H1 (cell line): ENCODE data around the gene ZNF317. TPM values are rescaled to one million over a fixed set of nuclear protein-coding genes. Genes with fewer than 3 reads are reported as not detected.

Experiments used
- CTCF ChIA-PET: fragments of 300-600 bp; sonication (Branson Sonifier 250); formaldehyde crosslinking; loops from one replicate; lab custom pipeline; 2021; ENCODE audit not compliant: partially characterized antibody; lab: Charles Lee
- POLR2A ChIA-PET: fragments of 300-600 bp; sonication (Branson Sonifier 250); formaldehyde crosslinking; loops from one replicate; lab custom pipeline; 2021; ENCODE audit warnings: inconsistent platforms; ENCODE audit not compliant: partially characterized antibody; lab: Charles Lee
- DNase-seq, 2 experiments: peaks; one replicate each; pipeline versions ENCODE4 v3.0.0 to v3.0.0-alpha.2; 2010 to 2022; ENCODE audit warnings: low spot score in 2 of 2, low read depth in 1 of 2, mixed read lengths in 1 of 2
- FAIRE-seq: peaks from 2 replicates; lab custom pipeline; 2011; peaks lifted over from hg19 to GRCh38; lab: Jason Lieb, UNC
- H2AFZ ChIP-seq: 2 replicates; pipeline ENCODE4 v1.8.1; 2012; ENCODE audit warnings: low read length, inconsistent platforms
- H2AK5ac ChIP-seq: 2 replicates; pipeline ENCODE4 v1.6.1; 2013; ENCODE audit warnings: low read depth, low read length
- H2BK120ac ChIP-seq: replicated peaks from 2 replicates; pipeline ENCODE3; 2013; ENCODE audit warnings: low read depth, low read length, inconsistent platforms
- H2BK12ac ChIP-seq: 2 replicates; pipeline ENCODE4 v1.6.1; 2013; ENCODE audit warnings: low read depth, low read length
- H2BK15ac ChIP-seq: 2 replicates; pipeline ENCODE4 v1.6.1; 2013; ENCODE audit warnings: low read length
- H2BK20ac ChIP-seq: 2 replicates; pipeline ENCODE4 v1.6.1; 2013; ENCODE audit warnings: low read length
- H2BK5ac ChIP-seq: 2 replicates; pipeline ENCODE4 v1.6.1; 2013; ENCODE audit warnings: low read depth, low read length
- H3K14ac ChIP-seq: 2 replicates; pipeline ENCODE4 v1.6.1; 2013; ENCODE audit warnings: inconsistent platforms; ENCODE audit not compliant: insufficient read length
- H3K18ac ChIP-seq: 2 replicates; pipeline ENCODE4 v1.6.1; 2013; ENCODE audit warnings: low read length; ENCODE audit errors: extremely low read depth
- H3K23ac ChIP-seq: 2 replicates; pipeline ENCODE4 v1.6.1; 2013; ENCODE audit warnings: inconsistent platforms; ENCODE audit not compliant: insufficient read length
- H3K23me2 ChIP-seq: 2 replicates; pipeline ENCODE4 v1.6.1; 2013; ENCODE audit warnings: low read depth, low read length
- H3K27ac ChIP-seq: 2 replicates; pipeline ENCODE4 v1.6.1; 2011; ENCODE audit warnings: low read depth, low read length, inconsistent platforms
- H3K27me3 ChIP-seq, 4 experiments: replicated peaks in 1 of 4; 1 replicate in 1 of 4; 2 replicates in 3 of 4; pipeline versions ENCODE4 v1.6.1 to v1.8.1; 2011 to 2013; ENCODE audit warnings: low read length in 3 of 4, mild to moderate bottlenecking in 3 of 4, inconsistent platforms in 2 of 4, mixed read lengths in 2 of 4, moderate library complexity in 1 of 4; ENCODE audit not compliant: control insufficient read depth in 3 of 4, insufficient read depth in 3 of 4; ENCODE audit errors: extremely low read depth in 1 of 4
- H3K36me3 ChIP-seq, 4 experiments: 2 replicates each; pipeline versions ENCODE4 v1.6.1 to v1.8.1; 2011 to 2013; ENCODE audit warnings: mild to moderate bottlenecking in 4 of 4, low read length in 3 of 4, moderate library complexity in 2 of 4, control low read depth in 1 of 4, inconsistent platforms in 1 of 4; ENCODE audit not compliant: insufficient read depth in 4 of 4, control insufficient read depth in 2 of 4
- H3K4ac ChIP-seq: replicated peaks from 2 replicates; pipeline ENCODE3; 2013; ENCODE audit warnings: low read length, low read depth, mixed read lengths, inconsistent platforms; ENCODE audit not compliant: insufficient read length
- H3K4me1 ChIP-seq, 4 experiments: replicated peaks in 1 of 4; 1 replicate in 1 of 4; 2 replicates in 3 of 4; pipeline versions ENCODE4 v1.6.1 to v1.8.1; 2011 to 2013; ENCODE audit warnings: low read length in 3 of 4, inconsistent platforms in 2 of 4, mixed read lengths in 1 of 4; ENCODE audit not compliant: insufficient read depth in 4 of 4, control insufficient read depth in 3 of 4
- H3K4me2 ChIP-seq, 2 experiments: 2 replicates each; pipeline versions ENCODE4 v1.6.1 to v1.8.1; 2011 to 2013; ENCODE audit warnings: low read depth in 2 of 2, low read length in 2 of 2, control low read depth in 1 of 2, inconsistent platforms in 1 of 2, mild to moderate bottlenecking in 1 of 2; ENCODE audit not compliant: insufficient read depth in 1 of 2
- H3K4me3 ChIP-seq, 4 experiments: fragments of 200-600, 300-600 bp in 1 of 4; sonication (generic), shearing (Covaris generic), sonication (Bioruptor Twin) in 1 of 4; 2 replicates each; pipeline versions ENCODE4 v1.5.1 to v1.8.1; 2011 to 2016; ENCODE audit warnings: low read length in 4 of 4, low read depth in 3 of 4, control low read depth in 2 of 4, inconsistent platforms in 2 of 4, mild to moderate bottlenecking in 2 of 4, mixed read lengths in 1 of 4, moderate library complexity in 1 of 4; ENCODE audit not compliant: insufficient read depth in 2 of 4; ENCODE audit errors: extremely low read depth in 1 of 4
- H3K56ac ChIP-seq: replicated peaks from 2 replicates; pipeline ENCODE3; 2013; ENCODE audit warnings: low read depth, mild to moderate bottlenecking, mixed read lengths, low read length, inconsistent platforms; ENCODE audit not compliant: insufficient read length
- H3K79me1 ChIP-seq: 2 replicates; pipeline ENCODE4 v1.6.1; 2013; ENCODE audit warnings: low read depth, low read length, control low read depth
- H3K79me2 ChIP-seq, 2 experiments: 2 replicates each; pipeline versions ENCODE4 v1.6.1 to v1.8.1; 2012 to 2013; ENCODE audit warnings: low read length in 2 of 2, mild to moderate bottlenecking in 2 of 2, inconsistent platforms in 1 of 2; ENCODE audit not compliant: insufficient read depth in 2 of 2, control insufficient read depth in 1 of 2
- H3K9ac ChIP-seq, 4 experiments: replicated peaks in 1 of 4; 1 replicate in 1 of 4; 2 replicates in 3 of 4; pipeline versions ENCODE4 v1.6.1 to v1.8.1; 2011 to 2013; ENCODE audit warnings: low read depth in 3 of 4, low read length in 3 of 4, control low read depth in 2 of 4, mild to moderate bottlenecking in 2 of 4, moderate library complexity in 2 of 4, inconsistent platforms in 1 of 4; ENCODE audit errors: extremely low read depth in 1 of 4
- H3K9me3 ChIP-seq, 2 experiments: 2 replicates each; pipeline versions ENCODE4 v1.6.1 to v1.8.1; 2012 to 2013; ENCODE audit warnings: mild to moderate bottlenecking in 2 of 2, moderate library complexity in 2 of 2, control low read depth in 1 of 2, inconsistent platforms in 1 of 2, low read depth in 1 of 2, low read length in 1 of 2, mixed read lengths in 1 of 2; ENCODE audit not compliant: insufficient read depth in 2 of 2
- H4K20me1 ChIP-seq, 2 experiments: replicated peaks in 1 of 2; 2 replicates each; pipeline versions ENCODE3 to v1.8.1; 2011 to 2013; ENCODE audit warnings: inconsistent platforms in 2 of 2, low read length in 2 of 2, mild to moderate bottlenecking in 1 of 2; ENCODE audit not compliant: insufficient read depth in 2 of 2, control insufficient read depth in 1 of 2
- H4K5ac ChIP-seq: 2 replicates; pipeline ENCODE4 v1.6.1; 2013; ENCODE audit warnings: low read length, low read depth, mixed read lengths, inconsistent platforms; ENCODE audit not compliant: insufficient read length
- H4K8ac ChIP-seq: 2 replicates; pipeline ENCODE4 v1.8.0; 2013; ENCODE audit warnings: mild to moderate bottlenecking, moderate library complexity, low read length, inconsistent platforms; ENCODE audit not compliant: insufficient read depth; ENCODE audit errors: extremely low read depth
- H4K91ac ChIP-seq: replicated peaks from 2 replicates; pipeline ENCODE3; 2013; ENCODE audit warnings: low read length, mixed read lengths, inconsistent platforms; ENCODE audit not compliant: insufficient read length
- BCL11A ChIP-seq, 2 experiments: IDR thresholded peaks; one replicate each; pipeline ENCODE4 v1.6.1; 2011; ENCODE audit warnings: low read depth in 2 of 2, low read length in 2 of 2, mild to moderate bottlenecking in 2 of 2
- SUZ12 ChIP-seq: fragments of 200-600 bp; sonication (generic); IDR thresholded peaks from 2 replicates; pipeline ENCODE4 v1.6.1; 2012; ENCODE audit warnings: mild to moderate bottlenecking, inconsistent platforms, low read length, moderate library complexity, mixed read lengths
- WGBS, 2 experiments: shearing (Covaris generic) in 1 of 2; methylation state at CpG; one replicate each; pipeline versions ENCODE4 v1.1.6 to v1.1.7; 2013 to 2015; ENCODE audit warnings: low lambda C conversion rate in 2 of 2, mixed read lengths in 2 of 2, inconsistent platforms in 1 of 2, low coverage in 1 of 2, missing lambda C conversion rate in 1 of 2; ENCODE audit not compliant: insufficient replicate concordance in 2 of 2, insufficient coverage in 1 of 2, insufficient read length in 1 of 2; ENCODE audit errors: extremely low coverage in 1 of 2, missing lambda C conversion rate in 1 of 2; 5-methylcytosine and 5-hydroxymethylcytosine counted together
- polyA plus RNA-seq, 7 experiments: library from polyadenylated mRNA; depleted of rRNA in 3 of 7; stranded (reverse) in 5 of 7; unstranded in 2 of 7; fragments of >200 nt in 5 of 7; fragments of 200-250 nt in 2 of 7; gene quantifications; 1 replicate in 5 of 7; 2 replicates in 1 of 7; 4 replicates in 1 of 7; pipeline versions ENCODE4 v1.2.1 to v1.2.3, GENCODE V29; 2011 to 2013; ENCODE audit warnings: missing spikeins in 2 of 7, mixed read lengths in 2 of 7
- total RNA-seq: library from RNA; stranded (reverse); fragmentation: NEBNext Ultra II Directional; extraction: Animal tissue kit (Norgen Biotek cat#: 25700); gene quantifications from 2 replicates; pipeline ENCODE4 v1.2.1, GENCODE V29; 2021

Gene ZNF317
- total and polyA plus RNA-seq, 2 of the 8 experiments (the other 6 are each of a cell fraction or from before 2014, with no cell fraction given) = 22.6 to 41.5 TPM

DNA sequence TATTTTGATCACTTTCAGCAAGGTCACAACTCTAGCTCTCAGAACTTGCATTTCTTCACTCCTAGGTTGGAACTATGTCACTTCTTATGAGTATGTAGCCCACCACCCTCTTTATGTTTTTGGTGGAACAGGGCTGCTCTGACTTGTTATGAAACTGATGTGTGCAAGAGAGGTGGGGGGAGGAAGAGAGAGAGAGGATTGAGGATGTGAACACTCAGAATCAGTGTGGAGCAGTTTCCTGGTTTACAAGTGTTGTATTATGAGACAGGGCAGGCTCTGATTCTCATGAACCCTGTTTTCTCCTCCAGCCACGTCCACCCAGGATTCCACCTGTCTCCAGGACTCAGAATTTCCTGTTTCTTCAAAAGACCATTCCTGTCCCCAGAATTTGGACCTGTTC, 16.1 kb downstream of the ZNF317 start:
- Histone ChIP-seq H3K79me2 (peaks cover 22 to 60% of the 10 kb centered on the region in 2 experiments), H3K36me3 (peaks cover 29 to 78% (median 57%) of the 10 kb centered on the region in 4 experiments), H2BK15ac (no peak overlapping the region), H3K56ac (no peak overlapping the region), H3K27ac (no peak overlapping the region), H3K79me1 (peaks cover 11% of the 10 kb centered on the region), H2BK120ac (no peak overlapping the region), H3K9ac (no peak overlapping the region), H3K4ac (no peak overlapping the region), H4K20me1 (peaks cover 3 to 11% of the 10 kb centered on the region in 2 experiments), H3K4me3 (no peak overlapping the region), H4K5ac (no peak overlapping the region), H3K9me3 (peaks cover 17 to 24% of the 10 kb centered on the region in 2 experiments), H3K23me2 (no peaks in the 10 kb centered on the region), H3K23ac (no peak overlapping the region), H2BK12ac (no peak overlapping the region), H2AK5ac (no peak overlapping the region), H4K91ac (no peak overlapping the region), H3K4me1 (no peaks in the 10 kb centered on the region), H3K14ac (no peak overlapping the region), H4K8ac (no peak overlapping the region), H2AFZ (no peak overlapping the region), H3K18ac (no peak overlapping the region), H2BK20ac (no peak overlapping the region), H3K4me2 (no peak overlapping the region), H3K27me3 (no peaks in the 10 kb centered on the region), H2BK5ac (no peak overlapping the region)
- CTCF ChIA-PET = interaction anchor here (0.7 kb wide), 1 partner anchor 726 kb away, joined by 3 read pairs; no protein-coding TSS in a partner anchor
- FAIRE-seq (no peak), DNase-seq (no peak)
- WGBS, 2 experiments = 100% methylated on average over 1 of the region's 1 CpG; no CpG with 5 or more reads in 1 of the 2 experiments
- no peak for TF ChIP-seq SUZ12
- no peak for TF ChIP-seq BCL11A (IDR thresholded peaks at IDR 0.05; ENCODE audit: low read depth in 2 of 2, low read length in 2 of 2)
- POLR2A ChIA-PET = interaction anchor here (1.1 kb wide), 1 partner anchor 18 kb away, joined by 3 read pairs; no protein-coding TSS in a partner anchor
